ENCODE data around the gene YTHDC1.

YTHDC1 gene

GRCh38 chr4:68369142-68369805, 19.4 kb upstream of the YTHDC1 start:
- H3K4me1 Mint-ChIP-seq (ENCODE audit: low read depth), result peaks cover 6% of the 10 kb centered on the region
- no peaks in the 10 kb centered on the region for H3K36me3 Mint-ChIP-seq (ENCODE audit: low read depth)
- no peak for DNase-seq (ENCODE audit: low spot score)
- peaks cover 3% of the 10 kb centered on the region for H3K9me3 Mint-ChIP-seq
- no peak overlapping the region for H3K4me3 Mint-ChIP-seq
- peaks cover 7% of the 10 kb centered on the region for H3K27me3 Mint-ChIP-seq (ENCODE audit: low read depth)
- H3K27ac Mint-ChIP-seq, result no peak overlapping the region

DNA sequence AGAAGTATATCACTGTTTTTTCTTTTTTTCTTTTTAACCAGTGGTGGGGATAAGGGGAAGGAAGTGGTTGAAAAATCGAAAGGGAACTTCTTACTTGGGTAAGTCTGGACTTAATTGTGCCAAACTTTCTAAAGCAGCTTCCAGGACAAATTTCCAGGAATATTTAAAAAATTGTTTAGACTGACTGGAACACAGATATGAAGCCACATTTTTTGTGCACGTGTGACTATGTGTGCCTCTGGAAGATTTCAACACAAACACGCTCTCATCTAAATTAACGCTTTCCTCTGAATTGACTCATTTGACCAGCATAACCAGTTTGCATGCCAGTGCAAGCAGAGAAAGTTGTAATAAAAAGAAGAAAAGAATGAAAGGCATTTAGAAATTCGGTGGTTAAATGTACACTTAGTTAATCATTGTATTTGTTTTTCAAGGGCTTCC, 18.8 kb upstream of the YTHDC1 start:
- Mint-ChIP-seq H3K9me3 (peaks cover 3% of the 10 kb centered on the region), H3K4me3 (no peak overlapping the region), H3K36me3 (ENCODE audit: low read depth) (no peaks in the 10 kb centered on the region), H3K4me1 (ENCODE audit: low read depth) (peaks cover 6% of the 10 kb centered on the region), H3K27ac (no peak overlapping the region), H3K27me3 (ENCODE audit: low read depth) (peaks cover 11% of the 10 kb centered on the region)
- DNase-seq (ENCODE audit: low spot score), result no peak

DNA sequence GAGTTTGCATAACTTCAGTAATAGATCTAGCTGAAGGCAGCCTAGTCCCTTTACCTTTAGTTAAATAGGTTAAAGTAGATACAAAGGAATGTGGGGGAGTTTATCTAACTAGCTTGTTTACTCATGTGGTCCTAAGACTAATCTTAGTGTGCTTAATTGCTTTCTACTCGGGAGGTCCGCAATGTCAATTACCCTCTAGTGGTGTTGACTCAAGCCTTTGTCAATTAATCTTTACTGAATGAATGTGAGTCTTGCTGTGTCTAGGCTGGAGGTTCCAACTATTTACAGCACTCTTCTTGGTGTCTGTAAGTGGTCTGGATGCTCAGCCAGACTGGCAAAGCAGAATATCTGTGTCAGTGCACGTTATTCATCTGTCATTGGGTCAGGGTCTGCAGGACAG, 17.9 kb upstream of the YTHDC1 start:
- Mint-ChIP-seq H3K4me3 (no peak overlapping the region), H3K27me3 (ENCODE audit: low read depth) (peaks cover 12% of the 10 kb centered on the region), H3K27ac (no peak overlapping the region), H3K9me3 (peaks cover 3% of the 10 kb centered on the region), H3K36me3 (ENCODE audit: low read depth) (no peaks in the 10 kb centered on the region), H3K4me1 (ENCODE audit: low read depth) (peaks cover 1% of the 10 kb centered on the region)
- no peak for DNase-seq (ENCODE audit: low spot score)

DNA sequence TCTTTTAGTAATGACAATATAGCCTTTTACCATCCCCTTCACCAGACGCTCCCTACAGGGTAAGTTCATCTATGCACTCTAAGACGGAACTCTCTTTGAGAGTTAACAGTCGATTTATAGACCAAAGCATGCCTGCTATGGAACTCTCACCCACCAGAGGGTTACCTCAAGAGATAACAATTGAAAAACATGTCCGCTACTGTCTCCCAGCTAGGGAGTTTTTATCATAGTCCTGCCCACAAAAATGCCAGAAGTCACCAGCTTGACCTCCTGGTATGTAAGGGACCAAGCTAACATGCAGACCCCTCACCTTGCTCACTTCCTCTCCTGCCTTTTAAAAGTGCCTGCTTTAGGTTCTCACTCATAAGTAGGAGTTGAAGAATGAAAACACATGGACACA, 16.7 kb upstream of the YTHDC1 start:
- peaks cover 12% of the 10 kb centered on the region for H3K27me3 Mint-ChIP-seq (ENCODE audit: low read depth)
- H3K9me3 Mint-ChIP-seq, result peaks cover 3% of the 10 kb centered on the region
- peaks cover 1% of the 10 kb centered on the region for H3K4me1 Mint-ChIP-seq (ENCODE audit: low read depth)
- H3K36me3 Mint-ChIP-seq (ENCODE audit: low read depth), result no peaks in the 10 kb centered on the region
- no peak overlapping the region for H3K4me3 Mint-ChIP-seq
- DNase-seq (ENCODE audit: low spot score), result no peak
- no peak overlapping the region for H3K27ac Mint-ChIP-seq

DNA sequence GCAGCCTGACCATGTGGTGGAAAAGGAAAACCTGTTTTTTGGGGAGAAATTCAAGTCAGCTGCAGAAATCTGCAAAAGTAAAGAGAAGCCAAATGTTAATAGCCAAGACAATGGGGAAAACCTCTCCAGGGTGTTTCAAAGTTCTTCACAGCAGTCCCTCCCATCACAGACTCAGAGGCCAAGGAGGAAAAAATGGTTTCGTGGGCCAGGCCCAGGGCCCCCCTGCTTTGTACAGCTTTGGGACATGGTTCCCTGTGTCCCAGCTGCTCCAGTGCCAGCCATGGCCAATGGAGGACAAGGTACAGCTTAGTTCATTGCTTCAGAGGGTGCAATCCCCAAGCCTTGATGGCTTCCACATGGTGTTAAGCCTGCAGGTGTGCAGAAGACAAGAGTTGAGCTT, 15.2 kb upstream of the YTHDC1 start:
- DNase-seq (ENCODE audit: low spot score), result no peak
- no peak overlapping the region for H3K4me3 Mint-ChIP-seq
- H3K4me1 Mint-ChIP-seq (ENCODE audit: low read depth), result peaks cover 2% of the 10 kb centered on the region
- H3K27me3 Mint-ChIP-seq (ENCODE audit: low read depth), result peaks cover 12% of the 10 kb centered on the region
- no peak overlapping the region for H3K27ac Mint-ChIP-seq
- H3K36me3 Mint-ChIP-seq (ENCODE audit: low read depth), result no peaks in the 10 kb centered on the region
- H3K9me3 Mint-ChIP-seq, result peaks cover 3% of the 10 kb centered on the region

GRCh38 chr4:68361146-68361589, 11.3 kb upstream of the YTHDC1 start:
- H3K4me3 Mint-ChIP-seq, result no peak overlapping the region
- H3K4me1 Mint-ChIP-seq (ENCODE audit: low read depth), result peaks cover 14% of the 10 kb centered on the region
- no peaks in the 10 kb centered on the region for H3K36me3 Mint-ChIP-seq (ENCODE audit: low read depth)
- H3K9me3 Mint-ChIP-seq, result no peaks in the 10 kb centered on the region
- H3K27ac Mint-ChIP-seq, result no peak overlapping the region
- DNase-seq (ENCODE audit: low spot score), result no peak
- peaks cover 13% of the 10 kb centered on the region for H3K27me3 Mint-ChIP-seq (ENCODE audit: low read depth)

- no peaks in the 10 kb centered on the region for H3K9me3 Mint-ChIP-seq
Observed at GRCh38 chr4:68360231-68360968, 10.5 kb upstream of the YTHDC1 start.

DNA sequence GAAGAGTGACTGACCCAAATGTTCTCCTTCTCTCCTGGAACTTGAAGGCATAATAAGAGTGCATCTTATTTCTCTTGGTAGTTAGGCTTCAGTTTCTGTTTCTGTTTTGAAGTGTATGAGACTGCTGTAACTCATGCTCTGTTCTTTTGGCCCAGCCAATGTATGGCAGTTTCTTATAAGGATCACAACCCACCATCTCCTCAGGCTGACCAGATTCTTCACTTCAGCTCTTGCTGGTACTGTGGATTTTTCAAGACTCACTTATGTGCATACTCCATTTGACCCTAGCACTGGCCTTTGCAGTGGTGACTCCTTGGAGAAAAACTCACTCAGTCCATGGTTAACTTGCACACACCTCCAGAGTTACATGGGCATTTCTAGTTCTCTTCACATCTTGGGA, 9.6 kb upstream of the YTHDC1 start:
- H3K27me3 Mint-ChIP-seq (ENCODE audit: low read depth), result peaks cover 22% of the 10 kb centered on the region
- H3K4me3 Mint-ChIP-seq, result peak overlapping the region; percentile 37
- H3K4me1 Mint-ChIP-seq (ENCODE audit: low read depth), result peaks cover 14% of the 10 kb centered on the region
- no peaks in the 10 kb centered on the region for H3K36me3 Mint-ChIP-seq (ENCODE audit: low read depth)
- no peaks in the 10 kb centered on the region for H3K9me3 Mint-ChIP-seq
- peak overlapping the region; percentile 80 for H3K27ac Mint-ChIP-seq
- no peak for DNase-seq (ENCODE audit: low spot score)

More at GRCh38 chr4:68360231-68360968, 10.5 kb upstream of the YTHDC1 start:
- peaks cover 14% of the 10 kb centered on the region for H3K4me1 Mint-ChIP-seq (ENCODE audit: low read depth)
- peaks cover 15% of the 10 kb centered on the region for H3K27me3 Mint-ChIP-seq (ENCODE audit: low read depth)
- H3K4me3 Mint-ChIP-seq, result no peak overlapping the region
- DNase-seq (ENCODE audit: low spot score), result no peak
- no peak overlapping the region for H3K27ac Mint-ChIP-seq
- no peaks in the 10 kb centered on the region for H3K36me3 Mint-ChIP-seq (ENCODE audit: low read depth)

DNA sequence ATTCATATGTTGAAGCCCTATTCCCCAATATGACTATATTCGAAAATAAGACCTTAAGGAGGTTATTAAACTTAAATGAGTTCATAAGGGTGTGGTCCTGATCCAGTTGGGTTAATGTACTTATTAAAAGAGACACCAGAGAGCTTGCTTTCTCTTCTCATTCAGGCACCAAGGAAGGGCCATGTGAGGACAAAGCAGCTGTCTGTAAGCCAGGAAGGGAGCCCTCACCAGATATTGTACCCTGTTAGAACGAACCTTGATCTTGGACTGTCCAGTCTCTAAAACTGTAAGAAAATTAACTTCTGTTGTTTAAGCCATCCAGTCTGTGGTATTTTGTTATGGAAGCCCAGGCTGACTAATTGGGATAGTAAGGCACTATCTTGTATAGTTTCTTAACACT, 9.1 kb upstream of the YTHDC1 start:
- no peaks in the 10 kb centered on the region for H3K36me3 Mint-ChIP-seq (ENCODE audit: low read depth)
- peaks cover 14% of the 10 kb centered on the region for H3K4me1 Mint-ChIP-seq (ENCODE audit: low read depth)
- no peaks in the 10 kb centered on the region for H3K9me3 Mint-ChIP-seq
- DNase-seq (ENCODE audit: low spot score), result no peak
- H3K27me3 Mint-ChIP-seq (ENCODE audit: low read depth), result peaks cover 19% of the 10 kb centered on the region
- no peak overlapping the region for H3K4me3 Mint-ChIP-seq
- peak overlapping the region; percentile 80 for H3K27ac Mint-ChIP-seq

- peaks cover 6% of the 10 kb centered on the region for H3K36me3 Mint-ChIP-seq (ENCODE audit: low read depth)
- no peaks in the 10 kb centered on the region for H3K9me3 Mint-ChIP-seq
- peaks cover 8% of the 10 kb centered on the region for H3K4me1 Mint-ChIP-seq (ENCODE audit: low read depth)
- peaks cover 25% of the 10 kb centered on the region for H3K27me3 Mint-ChIP-seq (ENCODE audit: low read depth)
- no peak for DNase-seq (ENCODE audit: low spot score)
- H3K27ac Mint-ChIP-seq, result no peak overlapping the region
- H3K4me3 Mint-ChIP-seq, result no peak overlapping the region
Observed at GRCh38 chr4:68352791-68353190, 2.9 kb upstream of the YTHDC1 start.

DNA sequence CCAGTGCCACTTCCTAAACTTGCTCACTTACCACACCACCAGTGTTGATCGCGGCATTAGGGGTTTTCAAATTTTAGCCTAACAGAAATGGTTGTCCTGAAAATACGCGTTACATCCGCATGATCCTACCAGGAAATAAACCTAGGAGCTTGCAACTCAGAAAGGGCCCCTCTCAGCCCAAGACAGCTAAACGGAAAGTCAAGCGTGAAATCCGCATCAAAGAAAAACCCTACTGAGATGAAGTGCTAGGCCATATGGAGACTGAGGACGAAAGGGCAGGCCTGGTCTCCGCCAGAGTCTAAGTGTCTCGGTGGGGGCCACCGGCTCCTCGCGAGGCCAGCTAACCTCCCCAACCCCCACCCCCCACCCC, 626 bp downstream of the YTHDC1 start:
- H3K27me3 Mint-ChIP-seq (ENCODE audit: low read depth), result peaks cover 9% of the 10 kb centered on the region
- H3K36me3 Mint-ChIP-seq (ENCODE audit: low read depth), result peaks cover 11% of the 10 kb centered on the region
- H3K4me3 Mint-ChIP-seq, result peak overlapping the region; percentile 95
- H3K27ac Mint-ChIP-seq, result peak overlapping the region; percentile 99
- H3K9me3 Mint-ChIP-seq, result no peaks in the 10 kb centered on the region
- no peak for DNase-seq (ENCODE audit: low spot score)
- peaks cover 27% of the 10 kb centered on the region for H3K4me1 Mint-ChIP-seq (ENCODE audit: low read depth)

DNA sequence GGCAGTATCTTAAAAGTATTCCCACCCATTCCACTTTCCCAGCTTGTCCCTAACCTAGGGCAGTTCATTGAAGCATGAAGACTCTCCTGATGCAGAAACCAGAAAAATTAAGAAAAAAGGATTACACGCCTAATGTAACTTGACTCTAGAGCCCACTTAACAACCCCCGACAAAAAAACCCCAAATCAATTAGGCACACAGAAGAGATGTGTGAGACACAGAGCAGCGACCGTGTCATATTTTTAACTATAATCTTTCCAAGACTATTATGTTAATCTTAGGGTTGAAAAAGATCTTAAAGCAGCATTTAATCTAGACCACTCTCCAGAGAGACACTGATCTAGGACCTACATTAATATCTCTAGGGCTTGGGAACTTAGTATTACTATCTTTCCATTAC, 1.3 kb downstream of the YTHDC1 start:
- Mint-ChIP-seq H3K27me3 (ENCODE audit: low read depth) (peaks cover 6% of the 10 kb centered on the region), H3K27ac (peak overlapping the region; percentile 99), H3K9me3 (no peaks in the 10 kb centered on the region), H3K36me3 (ENCODE audit: low read depth) (peaks cover 15% of the 10 kb centered on the region), H3K4me1 (ENCODE audit: low read depth) (peaks cover 29% of the 10 kb centered on the region), H3K4me3 (peak overlapping the region; percentile 95)
- no peak for DNase-seq (ENCODE audit: low spot score)

- H3K27ac Mint-ChIP-seq, result peak overlapping the region; percentile 99
- no peak for DNase-seq (ENCODE audit: low spot score)
- no peaks in the 10 kb centered on the region for H3K9me3 Mint-ChIP-seq
- peak overlapping the region; percentile 95 for H3K4me3 Mint-ChIP-seq
- peaks cover 15% of the 10 kb centered on the region for H3K36me3 Mint-ChIP-seq (ENCODE audit: low read depth)
- peaks cover 29% of the 10 kb centered on the region for H3K4me1 Mint-ChIP-seq (ENCODE audit: low read depth)
- peaks cover 3% of the 10 kb centered on the region for H3K27me3 Mint-ChIP-seq (ENCODE audit: low read depth)
Observed at GRCh38 chr4:68347845-68348244, 2.0 kb downstream of the YTHDC1 start.

DNA sequence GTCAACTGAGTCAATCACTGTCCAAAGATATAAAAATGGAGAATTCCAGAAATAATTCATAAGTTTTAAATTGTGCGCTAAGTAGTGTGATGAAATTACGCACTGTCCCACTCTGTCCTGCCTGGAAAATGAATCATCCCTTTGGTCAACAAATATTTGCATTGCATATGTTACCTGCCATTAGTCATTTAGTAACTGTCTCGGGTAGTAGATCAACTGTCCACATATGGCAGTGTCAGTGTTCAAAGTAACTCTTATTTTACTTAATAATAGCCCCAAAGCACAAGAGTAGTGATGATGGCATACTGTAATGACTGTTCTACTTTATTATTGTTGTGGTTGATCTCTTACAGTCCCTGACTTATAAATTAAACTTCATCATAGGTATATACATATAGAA, 3.4 kb downstream of the YTHDC1 start:
- H3K36me3 Mint-ChIP-seq (ENCODE audit: low read depth), result peaks cover 20% of the 10 kb centered on the region
- peak overlapping the region; percentile 26 for H3K4me3 Mint-ChIP-seq

More for the DNA sequence above, 3.4 kb downstream of the YTHDC1 start:
- H3K27me3 Mint-ChIP-seq (ENCODE audit: low read depth), result no peaks in the 10 kb centered on the region
- DNase-seq (ENCODE audit: low spot score), result no peak
- no peaks in the 10 kb centered on the region for H3K9me3 Mint-ChIP-seq
- H3K4me1 Mint-ChIP-seq (ENCODE audit: low read depth), result peaks cover 34% of the 10 kb centered on the region
- H3K27ac Mint-ChIP-seq, result no peak overlapping the region
